Bone marrow (tissue), 2 donors: ENCODE results near the gene CABCOCO1.
A peak's percentile ranks its signal among the peaks of the same experiment; 100 is the strongest.

Source experiments
- DNase-seq, 2 donors: peaks; one replicate each; lab custom pipeline; 2025; lab: John Stamatoyannopoulos, UW

The CABCOCO1 gene

GRCh38 chr10:61754587-61755550, 92.1 kb downstream of the CABCOCO1 start:
- no peak for DNase-seq

GRCh38 chr10:61757001-61757400, 94.3 kb downstream of the CABCOCO1 start:
- DNase-seq, result no peak

DNA sequence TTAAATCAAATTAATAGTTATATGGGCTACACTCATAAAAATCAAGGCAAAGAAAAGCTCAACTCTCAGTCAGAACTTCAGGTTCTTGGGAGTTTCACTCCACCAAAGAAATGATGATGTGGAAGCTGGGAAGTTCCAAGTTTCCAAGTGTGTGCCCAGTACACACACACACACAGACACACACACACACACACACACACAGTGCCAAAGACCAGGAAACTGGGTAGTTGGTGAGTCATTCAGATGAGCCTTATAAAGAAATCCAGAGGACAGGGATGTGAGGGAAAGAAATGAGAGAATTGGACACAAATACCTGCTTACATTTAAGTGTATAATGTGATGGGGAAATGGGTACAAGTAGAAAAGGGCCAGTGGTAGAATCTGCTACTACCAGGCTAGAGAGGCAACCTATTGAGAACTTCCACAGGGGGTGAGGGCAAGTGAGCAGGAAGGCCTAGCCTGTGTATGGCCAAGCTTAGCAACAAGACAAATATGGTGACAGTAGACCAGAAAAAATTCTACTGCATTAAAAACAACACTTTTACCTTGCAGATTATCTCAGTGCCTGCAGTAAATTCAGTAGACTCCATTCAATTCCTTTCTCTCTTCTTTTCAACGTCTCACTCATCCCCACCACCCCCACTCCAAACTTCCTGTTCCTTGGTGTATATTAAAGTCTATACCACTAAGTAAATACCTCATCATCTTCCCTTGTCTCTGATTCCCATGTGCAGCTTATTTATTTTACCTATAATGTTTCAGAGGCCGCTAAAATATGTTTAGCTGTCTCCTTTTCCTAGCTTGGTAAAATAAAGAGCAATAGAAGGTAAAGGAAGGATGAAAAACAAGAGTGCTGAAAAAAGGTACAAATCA, 95.0 kb downstream of the CABCOCO1 start:
- no peak for DNase-seq

DNA sequence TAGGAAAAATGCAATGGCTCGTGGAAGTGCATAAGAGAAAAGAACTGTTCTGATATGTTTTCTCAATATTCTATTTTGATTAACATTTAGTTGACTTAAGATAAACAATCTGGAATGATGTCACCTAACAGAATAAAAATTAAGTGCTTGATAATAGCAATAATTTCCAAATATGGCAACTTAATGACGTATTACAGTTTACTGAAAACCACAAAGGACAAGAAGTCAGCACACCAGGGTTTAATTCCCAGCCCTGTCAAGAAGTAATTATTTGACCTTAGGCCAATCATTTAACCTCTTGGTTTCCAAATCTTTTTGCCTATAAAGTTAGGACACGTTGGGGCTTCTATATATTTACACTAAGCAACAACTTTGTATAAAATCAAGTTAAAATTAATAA, 95.7 kb downstream of the CABCOCO1 start:
- DNase-seq, result no peak

GRCh38 chr10:61759751-61760150, 97.0 kb downstream of the CABCOCO1 start:
- DNase-seq, result no peak

GRCh38 chr10:61760943-61761824, 98.5 kb downstream of the CABCOCO1 start:
- no peak for DNase-seq

- no peak for DNase-seq
Observed at GRCh38 chr10:61761825-61762217, 99.1 kb downstream of the CABCOCO1 start.

DNA sequence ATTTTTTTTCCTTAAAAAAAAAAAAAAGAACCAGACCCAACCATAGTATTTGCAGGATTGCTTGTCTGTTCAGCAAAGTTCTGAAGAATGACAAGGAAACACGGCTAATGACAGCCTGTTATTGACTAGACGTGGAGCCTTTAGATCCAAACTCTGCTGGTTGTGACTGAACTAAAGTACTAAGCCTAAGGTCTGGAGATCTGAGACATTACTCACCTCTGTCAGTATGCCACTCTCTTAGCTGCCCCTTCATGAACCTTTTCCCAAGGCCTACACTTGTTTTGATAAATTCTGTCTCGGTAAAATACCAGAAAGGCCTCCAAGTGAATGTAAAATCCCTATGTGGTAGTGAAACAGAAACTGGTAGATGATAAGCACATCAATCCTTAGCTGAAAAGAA, 101.0 kb downstream of the CABCOCO1 start:
- DNase-seq, result no peak

DNA sequence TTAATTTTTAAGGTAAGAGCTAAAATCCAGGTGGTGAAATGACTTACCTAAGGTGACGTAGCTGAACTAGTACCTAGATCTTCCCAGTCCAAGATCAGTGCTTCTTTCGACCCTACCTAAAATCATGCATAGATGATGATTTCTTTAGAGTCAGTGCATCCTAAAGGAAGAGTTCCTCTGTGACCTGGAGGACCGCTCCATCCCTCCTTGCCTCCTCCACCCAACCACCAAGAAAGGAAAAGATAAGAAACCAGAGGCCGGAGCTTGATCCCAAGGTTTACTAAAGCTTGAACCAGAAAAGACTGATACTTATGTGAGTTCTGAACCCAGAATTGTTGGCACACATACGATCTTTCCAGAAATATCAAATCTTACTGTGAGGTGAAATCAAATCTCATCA, 101.8 kb downstream of the CABCOCO1 start:
- no peak for DNase-seq

DNA sequence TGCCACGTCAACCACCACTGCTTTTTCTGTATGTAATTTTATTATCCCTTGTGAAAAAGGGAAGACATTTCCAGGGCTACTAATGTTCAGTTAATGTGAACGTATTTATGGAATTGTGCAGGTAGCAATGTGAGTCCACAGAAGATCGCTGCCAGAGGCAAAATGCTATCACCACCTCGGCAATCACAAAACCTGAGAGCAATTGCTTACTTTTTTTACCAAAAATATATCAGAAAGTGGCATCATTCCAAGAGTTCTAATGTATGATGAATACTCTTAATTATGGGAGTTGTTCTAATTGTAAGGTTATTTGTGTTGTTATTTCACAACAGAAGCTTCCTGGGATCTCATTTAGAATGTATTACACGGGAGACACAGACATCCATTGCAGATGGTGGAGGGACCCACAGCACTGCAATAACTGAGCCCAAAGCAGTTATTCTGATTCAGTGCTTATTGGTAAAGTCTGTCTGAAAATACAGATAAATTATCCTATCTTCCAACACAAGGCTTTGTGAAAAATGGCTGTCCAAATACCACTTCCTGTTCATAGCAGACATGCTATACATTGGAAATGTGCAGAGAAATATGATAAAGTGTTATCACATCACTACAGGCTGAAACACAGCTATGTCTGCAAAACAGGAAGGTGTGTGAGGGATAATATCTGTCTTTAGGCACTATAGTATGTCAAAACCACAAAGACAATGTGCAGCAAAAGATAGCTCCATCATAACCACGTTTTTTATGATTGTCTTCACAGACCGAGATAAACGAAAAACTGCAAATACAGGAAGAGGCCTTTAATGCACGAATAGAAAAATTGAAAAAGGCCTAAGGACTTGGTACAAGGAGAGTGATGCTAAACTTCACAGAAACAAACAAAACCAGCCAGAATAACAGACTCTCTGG, 102.7 kb downstream of the CABCOCO1 start:
- DNase-seq, result peak in 1 of 2 donors; percentile 97

GRCh38 chr10:61766927-61767326, 104.2 kb downstream of the CABCOCO1 start:
- no peak for DNase-seq

- DNase-seq, result no peak
Observed at GRCh38 chr10:61774031-61774430, 111.3 kb downstream of the CABCOCO1 start.

DNA sequence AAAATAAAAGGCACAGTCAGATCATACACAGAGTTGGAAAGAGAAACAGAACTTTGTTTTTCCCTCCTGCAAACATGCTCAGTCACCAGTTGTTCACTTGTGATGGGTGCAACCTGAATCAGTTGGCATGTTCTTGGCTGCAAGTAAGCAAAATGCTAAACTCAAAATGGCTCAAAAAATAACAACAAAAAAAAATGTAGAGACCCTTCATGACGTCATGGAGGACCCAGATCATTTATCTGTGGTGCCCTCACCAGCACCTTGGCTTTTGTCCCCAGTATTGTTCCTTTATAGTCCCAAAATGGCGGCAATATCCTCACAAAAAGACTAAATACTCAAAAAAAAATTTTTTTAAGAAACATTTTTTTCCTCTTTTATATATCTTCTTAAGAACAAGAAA, 112.4 kb downstream of the CABCOCO1 start:
- DNase-seq, result no peak

GRCh38 chr10:61776615-61777266, 114.0 kb downstream of the CABCOCO1 start:
- no peak for DNase-seq

GRCh38 chr10:61778137-61778536, 115.4 kb downstream of the CABCOCO1 start:
- DNase-seq, result no peak

DNA sequence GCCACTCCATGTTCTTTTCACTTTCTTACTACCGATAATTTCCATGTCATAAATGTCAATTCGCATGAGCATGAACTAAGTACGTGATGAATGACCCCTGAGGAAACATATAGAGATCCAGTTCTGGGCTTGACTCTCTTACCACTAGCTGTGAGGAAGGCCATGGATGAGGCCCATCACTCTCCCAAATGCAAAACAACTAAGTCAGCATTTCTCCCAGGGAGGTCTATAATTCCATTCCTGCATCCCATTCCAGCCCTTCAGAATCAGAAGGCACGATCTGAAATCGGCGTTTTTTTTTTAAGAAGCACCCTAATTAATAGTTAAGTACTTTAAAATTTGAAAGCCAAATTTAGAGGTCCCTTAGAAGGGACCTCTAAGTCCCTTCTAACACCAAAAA, 116.5 kb downstream of the CABCOCO1 start:
- no peak for DNase-seq

GRCh38 chr10:61779950-61780659, 117.4 kb downstream of the CABCOCO1 start:
- DNase-seq, result peak in 1 of 2 donors; percentile 55

- no peak for DNase-seq
Observed at GRCh38 chr10:61780732-61781131, 118.0 kb downstream of the CABCOCO1 start.

DNA sequence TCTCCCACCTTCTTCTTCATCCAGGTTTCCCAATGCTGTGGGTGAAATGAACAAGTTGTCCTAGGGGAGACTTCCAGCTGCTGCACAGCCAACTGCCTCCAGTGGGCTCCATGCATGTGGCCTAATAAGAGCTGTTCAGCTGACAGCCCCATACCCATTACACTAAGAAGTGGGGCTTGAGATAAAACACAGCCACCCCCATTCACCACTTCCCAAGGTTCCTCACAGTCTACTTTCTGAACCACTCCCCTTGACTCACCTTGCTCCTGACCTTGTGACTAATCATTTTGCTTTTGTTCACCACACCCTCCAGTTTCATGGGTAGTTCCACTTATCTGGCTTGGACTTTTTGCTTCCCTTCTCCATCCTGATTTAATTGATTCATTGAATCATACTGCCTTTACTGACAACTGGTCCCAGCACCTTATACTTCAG, 119.3 kb downstream of the CABCOCO1 start:
- no peak for DNase-seq
